Measurements from ENCODE around the gene TSACC. TPM values are rescaled to one million over a fixed set of nuclear protein-coding genes. Genes with fewer than 3 reads are reported as not detected.

Gene TSACC
- total RNA-seq, result 1 to 10 TPM in 2 of 4 donors, not detected in 2; 1.2 to 8.3 TPM

DNA sequence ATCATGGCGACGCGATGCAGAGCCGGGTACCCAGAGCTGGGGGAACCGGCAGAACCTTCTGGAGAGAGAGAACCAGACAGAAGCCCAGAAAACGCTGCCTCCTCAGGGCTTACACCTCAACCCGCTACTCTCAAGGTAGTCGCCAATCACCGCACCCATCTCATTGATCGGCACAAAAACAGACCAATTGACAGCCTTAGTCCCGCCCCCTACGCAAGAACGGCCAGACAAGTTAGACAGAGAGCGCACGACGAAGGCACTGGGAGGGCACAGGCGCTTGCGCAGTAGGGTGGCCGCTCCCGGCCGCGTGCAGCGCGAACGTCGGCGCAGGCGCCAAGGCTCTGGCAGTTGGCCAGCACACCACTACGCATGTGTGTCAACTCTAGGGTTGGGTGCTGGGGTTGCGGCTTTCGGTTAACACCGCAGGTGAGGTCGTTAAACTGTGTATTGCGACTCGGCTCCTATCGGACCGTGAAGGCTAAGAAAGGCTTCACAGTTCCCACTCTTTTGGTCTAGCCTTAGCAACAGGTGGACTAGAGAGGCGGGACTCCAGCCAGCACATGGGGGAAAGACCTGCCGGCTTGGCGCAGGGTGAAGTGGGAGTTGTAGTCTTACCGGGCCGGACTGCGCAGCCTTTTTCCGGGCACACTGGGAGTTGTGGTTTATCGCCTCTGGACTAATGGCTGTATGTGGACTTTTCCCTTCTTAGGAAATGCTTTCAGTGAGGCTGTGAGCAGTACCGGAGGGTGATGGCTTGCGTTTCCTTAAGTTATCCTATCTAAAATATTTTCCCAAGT, at the start of gene TSACC, which contains the start of gene CCT3:
Gene TSACC, plus strand, starts transcription at position 347 of the 797 bp plus-strand sequence. CDS start 1,232 bp downstream, outside the sequence.
Gene CCT3, minus strand, starts transcription at position 113 of the 797 bp plus-strand sequence. Its CDS starts 108 bp downstream, at position 5.
- intact Hi-C loops (cut with DNase I), result no loop called here
- Histone ChIP-seq H3K9me3 (no peaks in the 10 kb centered on the region), H3K27ac (peak within 1 kb of the TSS in 2 of 3 donors; percentile 75 to 77), H3K4me1 (peaks cover 10 to 13% of the 10 kb centered on the region in 2 donors), H3K36me3 (peaks cover 14 to 17% of the 10 kb centered on the region in 2 donors), H3K27me3 (no peaks in the 10 kb centered on the region), H3K4me3 (replicated peaks in 1 of 3) (peak within 1 kb of the TSS; percentile 50 to 76 (median 56))
- WGBS, 2 donors, result 0 to 1% methylated on average over 13 to 22 of the region's 47 CpGs
- peak; percentile 99 for DNase-seq
- TF ChIP-seq POLR2A (IDR thresholded peaks at IDR 0.05), result peak in 1 of 2 donors; percentile 76
- TF ChIP-seq, protein P1, sequence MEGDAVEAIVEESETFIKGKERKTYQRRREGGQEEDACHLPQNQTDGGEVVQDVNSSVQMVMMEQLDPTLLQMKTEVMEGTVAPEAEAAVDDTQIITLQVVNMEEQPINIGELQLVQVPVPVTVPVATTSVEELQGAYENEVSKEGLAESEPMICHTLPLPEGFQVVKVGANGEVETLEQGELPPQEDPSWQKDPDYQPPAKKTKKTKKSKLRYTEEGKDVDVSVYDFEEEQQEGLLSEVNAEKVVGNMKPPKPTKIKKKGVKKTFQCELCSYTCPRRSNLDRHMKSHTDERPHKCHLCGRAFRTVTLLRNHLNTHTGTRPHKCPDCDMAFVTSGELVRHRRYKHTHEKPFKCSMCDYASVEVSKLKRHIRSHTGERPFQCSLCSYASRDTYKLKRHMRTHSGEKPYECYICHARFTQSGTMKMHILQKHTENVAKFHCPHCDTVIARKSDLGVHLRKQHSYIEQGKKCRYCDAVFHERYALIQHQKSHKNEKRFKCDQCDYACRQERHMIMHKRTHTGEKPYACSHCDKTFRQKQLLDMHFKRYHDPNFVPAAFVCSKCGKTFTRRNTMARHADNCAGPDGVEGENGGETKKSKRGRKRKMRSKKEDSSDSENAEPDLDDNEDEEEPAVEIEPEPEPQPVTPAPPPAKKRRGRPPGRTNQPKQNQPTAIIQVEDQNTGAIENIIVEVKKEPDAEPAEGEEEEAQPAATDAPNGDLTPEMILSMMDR (IDR thresholded peaks at IDR 0.05), result no peak

DNA sequence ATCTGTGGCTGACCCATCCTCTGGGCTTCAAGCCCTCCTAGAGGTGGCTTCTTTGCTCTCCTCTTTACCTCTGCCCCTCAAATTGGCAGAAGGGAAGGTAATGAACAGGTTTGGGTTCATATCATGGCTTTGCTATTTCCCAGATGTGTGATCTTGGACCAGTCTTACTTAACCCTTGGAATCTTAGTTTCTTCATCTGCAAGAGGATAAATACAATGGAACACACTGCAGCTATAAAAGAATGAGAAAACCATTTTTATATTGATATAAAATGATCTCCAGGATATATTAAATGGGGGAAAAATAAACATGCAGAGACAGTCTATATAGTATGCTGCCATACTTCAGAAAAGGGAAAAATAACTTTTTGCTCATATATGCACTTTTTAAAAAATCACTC, 48.5 kb upstream of the TSACC start:
- H3K4me3 ChIP-seq (replicated peaks in 1 of 3), result no peak overlapping the region
- TF ChIP-seq POLR2A (IDR thresholded peaks at IDR 0.05), result no peak
- TF ChIP-seq, protein P1 (IDR thresholded peaks at IDR 0.05), result no peak
- peaks cover 9 to 10% of the 10 kb centered on the region in 2 donors for H3K4me1 ChIP-seq
- H3K27me3 ChIP-seq, result no peaks in the 10 kb centered on the region
- H3K36me3 ChIP-seq, result no peaks in the 10 kb centered on the region
- no peaks in the 10 kb centered on the region for H3K9me3 ChIP-seq
- H3K27ac ChIP-seq, result no peak overlapping the region
- no peak for DNase-seq
- intact Hi-C loops (cut with DNase I), result no loop called here

GRCh38 chr1:156291226-156292061, 46.9 kb upstream of the TSACC start:
- Histone ChIP-seq H3K36me3 (no peaks in the 10 kb centered on the region), H3K9me3 (no peaks in the 10 kb centered on the region), H3K27ac (peak overlapping the region; percentile 50 to 66 (median 57)), H3K27me3 (no peaks in the 10 kb centered on the region), H3K4me3 (replicated peaks in 1 of 3) (peak overlapping the region in 1 of 3 donors; percentile 19), H3K4me1 (peaks cover 12 to 14% of the 10 kb centered on the region in 2 donors)
- 18 to 22% methylated on average over 19 to 33 of the region's 37 CpGs for WGBS, 2 donors
- intact Hi-C loops (cut with DNase I), result no loop called here
- DNase-seq, result peak; percentile 91 to 92
- TF ChIP-seq POLR2A (IDR thresholded peaks at IDR 0.05), result peak in 1 of 2 donors; percentile 65
- TF ChIP-seq, protein P1 (IDR thresholded peaks at IDR 0.05), result no peak

GRCh38 chr1:156293098-156293434, 45.3 kb upstream of the TSACC start:
- 91 to 96% methylated on average over 5 to 6 of the region's 8 CpGs for WGBS, 2 donors
- no peak for TF ChIP-seq POLR2A (IDR thresholded peaks at IDR 0.05)
- TF ChIP-seq, protein P1 (IDR thresholded peaks at IDR 0.05), result no peak
- DNase-seq, result no peak
- no peaks in the 10 kb centered on the region for H3K9me3 ChIP-seq
- no peaks in the 10 kb centered on the region for H3K27me3 ChIP-seq
- no peaks in the 10 kb centered on the region for H3K36me3 ChIP-seq
- H3K4me1 ChIP-seq, result peaks cover 12 to 14% of the 10 kb centered on the region in 2 donors
- intact Hi-C loops (cut with DNase I), result no loop called here
- no peak overlapping the region for H3K27ac ChIP-seq
- H3K4me3 ChIP-seq (replicated peaks in 1 of 3), result no peak overlapping the region

Measured in thyroid gland (tissue), 4 donors.